ENCODE data around the gene CPSF6. TPM values are rescaled to one million over a fixed set of nuclear protein-coding genes. Genes with fewer than 3 reads are reported as not detected.
"Not testable (repeated sequence)": the region's sequence is repeated elsewhere in the genome, so short reads cannot be mapped to it uniquely, and the experiment has no call there.

Gene CPSF6, protein sequence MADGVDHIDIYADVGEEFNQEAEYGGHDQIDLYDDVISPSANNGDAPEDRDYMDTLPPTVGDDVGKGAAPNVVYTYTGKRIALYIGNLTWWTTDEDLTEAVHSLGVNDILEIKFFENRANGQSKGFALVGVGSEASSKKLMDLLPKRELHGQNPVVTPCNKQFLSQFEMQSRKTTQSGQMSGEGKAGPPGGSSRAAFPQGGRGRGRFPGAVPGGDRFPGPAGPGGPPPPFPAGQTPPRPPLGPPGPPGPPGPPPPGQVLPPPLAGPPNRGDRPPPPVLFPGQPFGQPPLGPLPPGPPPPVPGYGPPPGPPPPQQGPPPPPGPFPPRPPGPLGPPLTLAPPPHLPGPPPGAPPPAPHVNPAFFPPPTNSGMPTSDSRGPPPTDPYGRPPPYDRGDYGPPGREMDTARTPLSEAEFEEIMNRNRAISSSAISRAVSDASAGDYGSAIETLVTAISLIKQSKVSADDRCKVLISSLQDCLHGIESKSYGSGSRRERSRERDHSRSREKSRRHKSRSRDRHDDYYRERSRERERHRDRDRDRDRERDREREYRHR
- 100 to 1,000 TPM in 1 of 2 donors, 10 to 100 TPM in 1; 62.5 to 104 TPM for total RNA-seq

GRCh38 chr12:69239352-69239921 is at the start of gene CPSF6:
TSS of gene CPSF6 (plus strand) at chr12:69239569. CDS start at chr12:69239647, 78 bp downstream.
- peak; percentile 96 for ATAC-seq
- Mint-ChIP-seq H3K9me3 (no peaks in the 10 kb centered on the region), H3K36me3 (peaks cover 14 to 19% of the 10 kb centered on the region in 2 donors), H3K27ac (peak within 1 kb of the TSS; percentile 94 to 99)
- DNase-seq (ENCODE audit: low spot score in 2 of 2) = peak; percentile 95

GRCh38 chr12:69196302-69197288 is 42.8 kb upstream of the CPSF6 start:
- Mint-ChIP-seq H3K36me3 (peaks cover 41% of the 10 kb centered on the region in 2 donors), H3K9me3 (peaks cover 30 to 47% of the 10 kb centered on the region in 2 donors), H3K27ac (no peak overlapping the region)
- DNase-seq (ENCODE audit: low spot score in 2 of 2) (no peak), ATAC-seq (no peak)

DNA sequence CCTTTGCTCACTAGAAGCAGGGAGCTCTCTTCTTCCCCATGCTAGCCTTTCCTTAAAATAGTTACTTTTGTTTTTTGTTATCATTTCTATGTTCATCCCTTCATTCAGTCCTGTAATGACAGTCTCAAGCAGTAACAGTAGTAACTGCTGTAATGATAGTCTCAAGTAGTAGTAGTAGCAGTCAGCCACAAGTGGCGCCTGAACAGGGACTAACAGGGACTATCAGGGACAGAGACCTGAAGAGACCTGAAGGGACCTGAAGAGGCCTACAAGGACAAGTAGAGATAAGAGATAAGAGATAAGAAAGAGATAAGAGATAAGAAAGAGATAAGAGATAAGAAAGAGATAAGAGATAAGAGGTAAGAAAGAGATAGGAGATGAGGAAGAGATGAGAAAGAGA is 39.4 kb upstream of the CPSF6 start:
- H3K27ac Mint-ChIP-seq; ATAC-seq; DNase-seq (ENCODE audit: low spot score in 2 of 2): not testable (repeated sequence)
- Mint-ChIP-seq H3K36me3 (peaks cover 38 to 41% of the 10 kb centered on the region in 2 donors), H3K9me3 (peaks cover 29 to 57% of the 10 kb centered on the region in 2 donors)

- Mint-ChIP-seq H3K36me3 (peaks cover 33 to 38% of the 10 kb centered on the region in 2 donors), H3K9me3 (peaks cover 38 to 64% of the 10 kb centered on the region in 2 donors), H3K27ac (no peak overlapping the region)
- ATAC-seq (no peak), DNase-seq (ENCODE audit: low spot score in 2 of 2) (no peak)
These were observed 35.2 kb upstream of the CPSF6 start for GRCh38 chr12:69204191-69204590.

GRCh38 chr12:69210661-69211060 is 28.7 kb upstream of the CPSF6 start:
- no peak for DNase-seq (ENCODE audit: low spot score in 2 of 2)
- peaks cover 15 to 28% of the 10 kb centered on the region in 2 donors for H3K9me3 Mint-ChIP-seq
- no peak overlapping the region for H3K27ac Mint-ChIP-seq
- no peak for ATAC-seq
- H3K36me3 Mint-ChIP-seq = peaks cover 12 to 18% of the 10 kb centered on the region in 2 donors

GRCh38 chr12:69211160-69211559 is 28.2 kb upstream of the CPSF6 start:
- no peak for DNase-seq (ENCODE audit: low spot score in 2 of 2)
- Mint-ChIP-seq H3K27ac (no peak overlapping the region), H3K36me3 (peaks cover 12 to 18% of the 10 kb centered on the region in 2 donors), H3K9me3 (peaks cover 15 to 26% of the 10 kb centered on the region in 2 donors)
- no peak for ATAC-seq

DNA sequence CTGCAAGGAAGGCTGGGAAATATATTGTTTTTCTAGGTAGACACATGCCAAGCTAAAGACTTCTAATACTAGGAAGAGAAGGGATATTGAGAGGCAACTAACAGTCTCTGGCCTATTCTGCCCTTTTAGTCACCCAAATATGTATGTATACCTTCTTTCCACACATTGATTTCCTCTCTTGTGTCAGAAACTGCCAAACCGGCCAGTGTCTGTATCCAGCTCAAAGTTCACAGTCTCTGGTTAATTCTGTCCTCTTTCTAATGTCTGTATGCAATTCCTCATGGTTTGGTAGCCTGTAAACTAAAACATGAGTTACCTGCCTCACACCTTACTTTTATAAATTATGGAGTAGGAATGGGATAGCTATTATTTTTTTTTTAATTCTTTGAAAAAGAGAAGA is 25.2 kb upstream of the CPSF6 start:
- no peak overlapping the region for H3K27ac Mint-ChIP-seq
- no peak for DNase-seq (ENCODE audit: low spot score in 2 of 2)
- ATAC-seq = no peak
- H3K9me3 Mint-ChIP-seq = peaks cover 0 to 7% of the 10 kb centered on the region in 2 donors
- H3K36me3 Mint-ChIP-seq = no peaks in the 10 kb centered on the region

- Mint-ChIP-seq H3K36me3 (no peaks in the 10 kb centered on the region), H3K9me3 (no peaks in the 10 kb centered on the region), H3K27ac (no peak overlapping the region)
- ATAC-seq = no peak
- DNase-seq (ENCODE audit: low spot score in 2 of 2) = no peak
These were observed 14.0 kb upstream of the CPSF6 start for GRCh38 chr12:69225251-69225910.

DNA sequence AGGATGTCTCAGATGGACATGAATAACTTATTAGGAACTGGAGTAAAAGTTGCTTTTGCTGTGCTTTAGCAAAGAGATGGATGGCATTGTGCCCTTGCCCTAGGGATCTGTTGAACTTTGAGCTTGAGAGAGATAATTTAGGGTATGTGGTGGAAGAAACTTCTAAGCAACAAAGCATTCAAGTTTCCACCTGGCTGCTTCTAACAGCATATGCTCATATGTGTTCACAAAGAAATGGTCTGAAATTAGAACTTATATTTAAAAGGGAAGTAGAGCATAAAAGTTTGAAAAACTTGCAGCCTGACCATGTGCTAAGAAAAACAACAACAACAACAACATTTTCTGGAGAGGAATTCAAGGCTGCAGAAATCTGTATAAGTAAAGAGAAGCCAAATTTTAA is 7.9 kb upstream of the CPSF6 start:
- H3K36me3 Mint-ChIP-seq = peaks cover 12 to 28% of the 10 kb centered on the region in 2 donors
- DNase-seq (ENCODE audit: low spot score in 2 of 2) (no peak), ATAC-seq (no peak)
- no peak overlapping the region for H3K27ac Mint-ChIP-seq
- H3K9me3 Mint-ChIP-seq = peaks cover 10 to 21% of the 10 kb centered on the region in 2 donors

DNA sequence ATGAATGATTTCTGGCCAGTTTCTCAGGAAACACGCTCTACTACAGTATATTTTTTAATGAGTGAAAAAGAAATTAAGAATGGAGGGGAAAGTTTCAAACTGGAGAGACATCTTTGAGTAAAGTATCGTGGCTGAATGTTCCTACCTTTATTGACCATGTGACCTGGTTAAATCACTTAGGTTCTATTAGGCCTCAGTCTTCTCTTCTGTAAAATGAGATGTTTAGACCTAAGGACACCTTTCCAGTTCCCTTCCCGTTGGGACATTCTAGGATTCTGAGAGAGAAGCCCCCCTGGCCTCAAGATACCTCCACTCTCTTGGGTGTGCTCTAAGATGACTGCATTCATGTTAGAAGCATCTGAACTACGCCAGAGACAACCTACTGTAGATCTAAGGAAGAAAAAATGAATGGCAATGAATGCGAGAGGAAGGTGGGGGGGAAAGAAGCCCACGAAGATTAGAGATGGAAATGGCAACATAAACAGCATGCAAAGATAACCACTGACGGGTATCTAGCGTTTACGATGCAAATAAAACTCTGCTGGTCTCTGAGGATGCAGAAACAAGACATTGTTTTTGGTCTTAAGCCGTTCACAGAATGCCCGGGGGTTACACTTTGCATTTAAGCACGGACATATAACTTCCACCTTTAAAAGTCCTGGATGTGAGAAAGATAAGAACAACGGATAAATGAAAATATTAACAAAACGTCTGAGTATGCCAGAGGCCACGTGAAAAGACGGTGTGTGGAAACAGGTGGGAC is 599 bp upstream of the CPSF6 start:
- DNase-seq (ENCODE audit: low spot score in 2 of 2) (peak in 1 of 2 donors; percentile 13), ATAC-seq (no peak)
- peak overlapping the region; percentile 88 to 94 for H3K27ac Mint-ChIP-seq
- H3K9me3 Mint-ChIP-seq = no peaks in the 10 kb centered on the region
- H3K36me3 Mint-ChIP-seq = peaks cover 14 to 19% of the 10 kb centered on the region in 2 donors

- H3K27ac Mint-ChIP-seq = peak overlapping the region; percentile 94 to 99
- ATAC-seq = peak; percentile 33 to 42
- no peaks in the 10 kb centered on the region for H3K9me3 Mint-ChIP-seq
- peaks cover 14 to 19% of the 10 kb centered on the region in 2 donors for H3K36me3 Mint-ChIP-seq
- peak; percentile 45 to 63 for DNase-seq (ENCODE audit: low spot score in 2 of 2)
These were observed 707 bp downstream of the CPSF6 start for GRCh38 chr12:69239922-69240630.

DNA sequence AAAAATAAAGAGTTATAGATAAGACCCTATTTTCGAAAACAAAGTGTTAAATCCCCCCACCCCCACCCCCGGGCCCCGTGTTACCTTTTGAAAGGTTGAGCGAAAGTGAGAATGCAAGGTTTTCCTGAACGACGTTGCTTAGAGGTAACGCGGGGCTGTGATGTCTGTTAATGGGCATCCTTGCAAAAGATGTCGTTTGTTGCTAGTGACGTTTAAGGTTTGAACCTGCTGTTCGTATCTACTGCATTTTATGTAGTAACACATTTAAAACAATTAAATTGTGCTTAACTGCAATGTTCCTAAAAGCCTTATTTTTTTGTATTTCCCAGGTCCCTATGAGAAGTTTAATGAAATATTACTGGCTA is 1.2 kb downstream of the CPSF6 start:
- no peaks in the 10 kb centered on the region for H3K9me3 Mint-ChIP-seq
- ATAC-seq = peak; percentile 9 to 14
- peak in 1 of 2 donors; percentile 27 for DNase-seq (ENCODE audit: low spot score in 2 of 2)
- H3K36me3 Mint-ChIP-seq = peaks cover 14 to 23% of the 10 kb centered on the region in 2 donors
- peak overlapping the region; percentile 94 to 99 for H3K27ac Mint-ChIP-seq

DNA sequence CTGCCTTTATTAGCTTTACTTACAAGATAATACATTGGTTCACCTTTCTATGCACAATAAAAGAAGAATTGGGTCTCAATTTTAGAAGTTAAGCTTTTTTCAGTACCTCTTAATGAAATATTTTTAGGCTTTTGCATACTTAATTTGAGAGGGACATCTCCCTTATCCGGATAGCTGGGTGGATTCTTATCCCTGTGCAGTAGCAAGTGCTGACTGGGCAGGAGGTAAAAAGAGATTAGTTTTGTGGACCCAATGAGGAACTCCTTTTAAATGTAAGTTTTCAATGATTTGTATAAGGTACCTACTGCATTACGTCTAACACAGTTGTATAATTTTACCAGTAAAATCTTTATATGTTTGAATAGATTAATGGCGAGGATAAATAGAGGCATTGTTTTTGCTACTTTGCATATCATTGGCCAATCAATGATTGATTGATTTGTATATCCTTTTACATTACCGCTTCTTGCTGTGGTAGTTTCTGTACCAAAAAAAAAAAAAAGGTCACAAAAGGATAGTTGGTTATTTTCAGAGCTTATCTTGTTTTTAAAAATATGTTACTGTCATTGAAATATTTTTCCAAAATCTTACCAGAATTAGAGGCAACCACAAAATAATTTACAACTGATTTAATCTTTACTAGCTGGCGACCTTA is 2.2 kb downstream of the CPSF6 start:
- H3K27ac Mint-ChIP-seq = peak overlapping the region in 1 of 2 donors; percentile 24
- no peak for ATAC-seq

More for the DNA sequence above, 2.2 kb downstream of the CPSF6 start:
- H3K9me3 Mint-ChIP-seq = no peaks in the 10 kb centered on the region
- DNase-seq (ENCODE audit: low spot score in 2 of 2) = no peak
- peaks cover 14 to 26% of the 10 kb centered on the region in 2 donors for H3K36me3 Mint-ChIP-seq
